GM13977 (cell line): ENCODE data around the gene TEX55.
"Not testable (repeated sequence)": the region's sequence is repeated elsewhere in the genome, so short reads cannot be mapped to it uniquely, and the experiment has no call there.

Experiments used
- DNase-seq: peaks from one replicate; pipeline ENCODE4 v3.0.0; 2012; ENCODE audit warnings: low spot score
- in situ Hi-C: fragments of 300-500 bp; cut with MboI; formaldehyde crosslinking; loops from one replicate; pipeline ENCODE4 v1.12.0; 2022; ENCODE audit warnings: low sequenced_read_pairs, low pct_unique_long_range_greater_than_20kb, mixed read lengths, inconsistent platforms; ENCODE audit not compliant: unreplicated experiment
- TF ChIP-seq, protein P1 (sequence below): IDR thresholded peaks from 2 replicates; pipeline ENCODE4 v1.5.1; 2012; ENCODE audit warnings: mild to moderate bottlenecking, control low read depth; ENCODE audit not compliant: insufficient read depth; ENCODE audit errors: extremely low read depth, missing control alignments

Gene TEX55

DNA sequence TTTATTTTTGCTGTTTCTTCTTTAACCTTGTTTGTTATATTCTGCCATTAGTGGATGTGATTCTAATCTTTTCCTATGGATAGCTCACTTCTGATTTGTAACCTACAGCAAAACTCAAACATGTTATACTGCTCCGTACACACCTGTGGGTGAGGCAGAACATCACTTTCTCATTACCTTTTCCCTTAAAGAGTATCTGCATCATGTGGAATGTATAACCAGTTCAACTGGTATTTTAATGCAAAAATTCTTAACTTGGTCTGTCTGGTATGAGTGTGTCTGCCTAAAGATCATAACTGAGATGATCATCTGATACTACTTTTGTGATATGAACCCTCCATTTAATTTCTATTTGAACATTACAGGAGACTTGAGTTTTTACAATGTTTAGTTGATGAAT lies 14.4 kb downstream of the TEX55 start:
- in situ Hi-C loops, result no loop called here
- TF ChIP-seq, protein P1, sequence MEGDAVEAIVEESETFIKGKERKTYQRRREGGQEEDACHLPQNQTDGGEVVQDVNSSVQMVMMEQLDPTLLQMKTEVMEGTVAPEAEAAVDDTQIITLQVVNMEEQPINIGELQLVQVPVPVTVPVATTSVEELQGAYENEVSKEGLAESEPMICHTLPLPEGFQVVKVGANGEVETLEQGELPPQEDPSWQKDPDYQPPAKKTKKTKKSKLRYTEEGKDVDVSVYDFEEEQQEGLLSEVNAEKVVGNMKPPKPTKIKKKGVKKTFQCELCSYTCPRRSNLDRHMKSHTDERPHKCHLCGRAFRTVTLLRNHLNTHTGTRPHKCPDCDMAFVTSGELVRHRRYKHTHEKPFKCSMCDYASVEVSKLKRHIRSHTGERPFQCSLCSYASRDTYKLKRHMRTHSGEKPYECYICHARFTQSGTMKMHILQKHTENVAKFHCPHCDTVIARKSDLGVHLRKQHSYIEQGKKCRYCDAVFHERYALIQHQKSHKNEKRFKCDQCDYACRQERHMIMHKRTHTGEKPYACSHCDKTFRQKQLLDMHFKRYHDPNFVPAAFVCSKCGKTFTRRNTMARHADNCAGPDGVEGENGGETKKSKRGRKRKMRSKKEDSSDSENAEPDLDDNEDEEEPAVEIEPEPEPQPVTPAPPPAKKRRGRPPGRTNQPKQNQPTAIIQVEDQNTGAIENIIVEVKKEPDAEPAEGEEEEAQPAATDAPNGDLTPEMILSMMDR, result no peak
- no peak for DNase-seq

DNA sequence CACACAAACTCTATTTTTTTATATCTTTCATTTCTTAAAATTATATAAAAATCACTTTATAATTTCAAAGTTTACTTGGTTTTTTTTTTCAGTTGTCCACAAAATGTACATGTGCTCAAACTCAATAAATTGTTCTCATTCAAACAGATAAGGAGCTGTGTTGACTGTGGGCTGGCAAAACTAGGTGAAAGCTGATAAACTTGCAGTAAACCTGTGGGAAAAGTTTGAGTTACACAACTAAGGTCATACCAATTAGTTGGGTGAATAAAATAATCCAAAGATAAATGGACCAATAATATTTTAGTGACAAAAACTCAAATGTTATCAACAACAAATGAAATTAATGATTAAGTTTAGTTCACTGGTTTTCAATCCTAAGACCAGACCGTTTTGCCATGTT lies 14.8 kb downstream of the TEX55 start:
- no peak for DNase-seq
- in situ Hi-C loops, result no loop called here

DNA sequence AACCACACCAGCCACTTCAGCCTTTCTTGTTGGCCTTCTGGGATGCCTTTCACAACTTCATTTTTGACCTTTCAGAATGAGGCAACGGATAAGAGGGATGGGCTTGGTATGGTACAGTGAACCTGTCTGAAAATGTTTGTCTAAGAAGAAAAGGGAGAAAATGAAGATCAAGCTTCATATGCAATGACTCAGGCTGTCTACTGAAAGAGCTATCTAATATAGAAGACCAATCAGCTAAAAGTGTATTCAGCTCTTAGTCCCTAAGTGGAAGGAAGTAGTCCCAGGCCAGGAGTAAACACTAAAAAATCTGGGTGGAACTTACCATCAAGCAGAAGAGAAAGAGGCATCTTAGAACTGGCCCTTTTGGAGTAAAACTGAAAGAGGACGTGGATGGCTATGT lies 15.3 kb downstream of the TEX55 start:
- no peak for DNase-seq
- TF ChIP-seq, protein P1, result no peak
- in situ Hi-C loops, result no loop called here

More for the DNA sequence above, 14.8 kb downstream of the TEX55 start:
- TF ChIP-seq, protein P1, result no peak

DNA sequence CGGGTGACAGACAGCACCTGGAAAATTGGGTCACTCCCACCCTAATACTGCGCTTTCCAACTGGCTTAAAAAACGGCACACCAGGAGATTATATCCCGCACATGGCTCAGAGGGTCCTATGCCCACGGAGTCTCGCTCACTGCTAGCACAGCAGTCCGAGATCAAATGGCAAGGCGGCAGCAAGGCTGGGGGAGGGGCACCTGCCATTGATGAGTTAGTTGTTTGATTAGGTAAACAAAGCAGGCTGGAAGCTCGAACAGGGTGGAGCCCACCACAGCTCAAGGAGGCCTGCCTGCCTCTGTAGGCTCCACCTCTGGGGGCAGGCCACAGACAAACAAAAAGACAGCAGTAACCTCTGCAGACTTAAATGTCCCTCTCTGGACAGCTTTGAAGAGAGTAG lies 18.8 kb downstream of the TEX55 start:
- in situ Hi-C loops, DNase-seq: not testable (repeated sequence)

DNA sequence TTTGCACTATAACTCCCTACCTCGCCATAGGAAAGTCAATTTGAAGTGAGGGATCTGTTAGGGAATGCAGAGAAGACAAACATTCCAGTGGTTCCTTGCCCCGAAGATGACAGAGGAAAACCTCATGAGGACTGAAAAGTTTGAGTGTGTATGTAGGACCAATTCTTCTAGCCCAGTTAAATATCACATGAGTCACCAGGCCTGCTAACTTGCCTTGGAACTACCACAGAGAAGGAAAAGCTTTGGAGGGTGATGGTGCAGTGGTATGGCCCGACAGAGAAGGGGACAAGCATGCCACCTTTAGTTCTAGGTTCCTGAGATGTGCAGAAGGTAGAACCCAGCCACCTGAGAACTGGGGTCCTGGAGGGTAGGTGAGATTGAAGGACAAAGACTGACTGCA lies 24.9 kb downstream of the TEX55 start:
- no peak for DNase-seq
- TF ChIP-seq, protein P1, result no peak
- in situ Hi-C loops, result no loop called here

DNA sequence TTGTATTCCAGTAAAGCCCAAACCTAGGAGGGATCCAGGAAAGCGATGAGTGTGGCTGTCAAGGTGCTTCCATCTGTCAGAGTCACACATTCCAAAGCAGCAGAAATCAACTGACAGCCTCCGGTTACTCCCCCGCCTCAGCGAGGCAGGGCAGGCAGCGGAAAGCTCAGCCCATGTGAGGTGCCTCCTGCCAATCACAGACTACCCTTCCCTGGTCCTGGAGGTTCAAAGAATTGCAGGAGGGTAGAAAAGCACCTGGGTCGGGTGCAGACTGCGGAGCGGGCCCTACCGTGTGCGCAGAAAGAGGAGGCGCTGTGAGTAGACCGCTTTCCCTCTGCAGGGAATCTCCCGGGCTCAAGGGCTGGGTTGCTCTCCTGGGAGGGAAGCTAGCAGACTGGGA lies 27.4 kb downstream of the TEX55 start, which contains the start of gene UPK1B:
TSS of gene UPK1B (plus strand) at position 274 of the 400 bp plus-strand sequence. CDS start 13,144 bp downstream, outside the sequence.
- DNase-seq, result no peak
- in situ Hi-C loops, result no loop called here
- TF ChIP-seq, protein P1, result no peak

DNA sequence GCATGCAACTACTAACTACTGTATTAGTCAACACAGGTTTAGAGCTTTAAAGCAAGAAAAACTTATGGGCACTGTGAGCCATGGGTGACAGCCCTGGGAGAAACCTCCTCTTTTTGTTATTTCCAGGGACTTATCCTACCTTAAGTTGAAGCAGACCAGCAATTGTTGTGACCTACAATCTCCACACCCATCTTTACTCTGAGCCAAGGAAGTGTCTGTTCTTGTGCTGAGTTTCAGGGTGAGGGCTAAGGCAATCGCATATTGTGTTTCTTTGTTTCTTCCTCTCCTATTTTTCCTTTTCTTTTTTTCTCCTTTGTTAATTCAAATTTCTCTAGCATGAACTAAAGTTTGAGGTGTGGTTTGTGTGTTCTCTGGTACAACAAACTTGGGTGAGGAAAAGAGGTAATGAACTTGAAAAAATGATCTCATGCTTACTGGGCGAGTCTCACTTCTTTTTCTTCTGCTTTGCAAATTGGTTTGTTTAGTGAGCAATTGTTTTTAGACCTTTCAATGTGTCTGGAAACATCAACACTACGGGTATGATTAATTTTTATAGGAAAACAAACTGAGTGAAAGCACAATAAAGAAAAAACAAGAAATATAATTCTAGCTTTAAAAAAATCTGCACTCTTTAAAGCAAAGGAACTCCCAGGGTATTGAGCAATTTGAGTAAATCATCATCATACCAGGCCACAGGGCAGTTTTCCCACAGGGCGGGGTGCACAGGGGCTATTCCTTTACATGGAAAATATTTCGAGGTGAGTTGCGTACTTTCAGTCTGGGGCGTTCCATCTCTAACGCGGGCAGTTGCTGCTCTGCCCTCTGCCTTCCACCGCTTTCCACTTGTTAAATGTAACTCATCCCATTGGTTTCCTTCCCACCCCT lies 30.1 kb downstream of the TEX55 start:
- no peak for DNase-seq
- TF ChIP-seq, protein P1, result no peak
- in situ Hi-C loops, result no loop called here
